Nephron progenitor cell (in vitro differentiated cells): ENCODE data around the gene TMEM175.

Source experiments
- DNase-seq: peaks from one replicate; pipeline ENCODE4 v3.0.0; 2021
- H3K27ac Mint-ChIP-seq: 2 replicates; pipeline ENCODE4 v1.8.0; 2021; ENCODE audit warnings: mild to moderate bottlenecking, moderate library complexity, mixed read lengths
- H3K27me3 Mint-ChIP-seq: 2 replicates; pipeline ENCODE4 v1.8.0; 2021; ENCODE audit warnings: mild to moderate bottlenecking, low read depth, mixed read lengths; ENCODE audit not compliant: poor library complexity
- H3K36me3 Mint-ChIP-seq: 2 replicates; pipeline ENCODE4 v1.8.0; 2021; ENCODE audit warnings: low read depth, mixed read lengths
- H3K4me1 Mint-ChIP-seq: 2 replicates; pipeline ENCODE4 v1.8.0; 2021; ENCODE audit warnings: mixed read lengths
- H3K4me3 Mint-ChIP-seq: 2 replicates; pipeline ENCODE4 v1.8.0; 2021; ENCODE audit warnings: mild to moderate bottlenecking, moderate library complexity, mixed read lengths
- H3K9me3 Mint-ChIP-seq: 2 replicates; pipeline ENCODE4 v1.8.0; 2021; ENCODE audit warnings: mild to moderate bottlenecking, moderate library complexity, mixed read lengths
- TF ChIP-seq, protein P1 (sequence below): fragments of 200-600 bp; sonication (generic); IDR thresholded peaks from 2 replicates; pipeline ENCODE4 v1.5.0; 2021; ENCODE audit warnings: antibody characterized with exemption

The TMEM175 gene

DNA sequence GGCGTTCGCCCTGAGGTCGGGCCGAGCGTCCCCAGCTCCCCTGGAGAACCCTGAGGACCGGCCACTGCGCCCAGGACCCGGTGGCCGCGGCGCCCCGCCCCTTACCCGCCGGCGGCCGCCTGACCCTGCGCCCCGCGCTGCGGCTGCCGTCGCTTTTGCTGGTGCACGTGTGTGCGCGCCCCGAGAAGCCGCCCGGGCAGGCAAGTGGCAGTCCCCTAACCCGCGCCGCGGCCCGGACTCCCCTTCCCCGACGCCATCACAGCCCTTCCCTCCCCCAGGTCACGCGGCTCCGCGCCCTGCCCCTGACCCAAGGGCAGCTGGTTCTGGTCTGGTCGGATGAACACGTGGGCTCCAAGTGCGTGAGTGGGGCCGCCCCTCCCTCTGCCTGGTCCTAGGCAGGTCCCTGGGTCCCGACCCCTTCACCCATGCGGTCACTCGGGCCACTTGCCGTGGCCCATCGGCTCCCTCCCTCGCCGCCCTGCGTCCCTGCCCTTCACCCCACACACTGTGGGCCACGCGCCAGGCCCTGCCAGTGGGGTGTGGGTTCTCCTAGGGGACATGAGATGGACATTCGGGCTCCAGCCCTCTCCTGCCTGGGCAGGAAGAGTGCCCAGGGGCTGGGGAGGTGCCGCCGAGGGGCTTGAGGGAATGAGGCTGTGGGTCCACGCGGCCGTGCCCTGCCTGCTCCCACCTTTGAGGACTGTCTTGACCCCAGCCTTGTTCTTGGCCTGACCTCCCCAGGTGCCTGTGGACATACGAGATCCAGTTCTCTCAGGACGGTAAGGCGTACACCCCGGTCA, 71.2 kb downstream of the TMEM175 start:
- no peak overlapping the region for H3K4me3 Mint-ChIP-seq
- peaks cover 27% of the 10 kb centered on the region for H3K9me3 Mint-ChIP-seq
- H3K36me3 Mint-ChIP-seq: peaks cover 11% of the 10 kb centered on the region

DNA sequence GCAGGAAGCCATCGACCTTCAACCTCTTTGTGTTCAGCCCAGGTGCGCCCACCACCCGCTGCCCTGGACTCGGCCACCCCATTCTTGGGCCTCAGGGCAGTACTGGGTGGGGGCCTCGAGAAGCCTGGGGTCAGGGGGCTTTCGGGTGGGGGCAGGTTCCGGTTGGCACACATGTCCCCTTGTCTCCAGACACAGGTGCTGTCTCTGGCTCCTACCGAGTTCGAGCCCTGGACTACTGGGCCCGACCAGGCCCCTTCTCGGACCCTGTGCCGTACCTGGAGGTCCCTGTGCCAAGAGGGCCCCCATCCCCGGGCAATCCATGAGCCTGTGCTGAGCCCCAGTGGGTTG, 71.8 kb downstream of the TMEM175 start:
- Mint-ChIP-seq H3K27me3 (peaks cover 92% of the 10 kb centered on the region), H3K4me1 (peaks cover 9% of the 10 kb centered on the region), H3K36me3 (peaks cover 11% of the 10 kb centered on the region), H3K9me3 (peaks cover 30% of the 10 kb centered on the region), H3K27ac (no peak overlapping the region), H3K4me3 (no peak overlapping the region)
- TF ChIP-seq, protein P1, sequence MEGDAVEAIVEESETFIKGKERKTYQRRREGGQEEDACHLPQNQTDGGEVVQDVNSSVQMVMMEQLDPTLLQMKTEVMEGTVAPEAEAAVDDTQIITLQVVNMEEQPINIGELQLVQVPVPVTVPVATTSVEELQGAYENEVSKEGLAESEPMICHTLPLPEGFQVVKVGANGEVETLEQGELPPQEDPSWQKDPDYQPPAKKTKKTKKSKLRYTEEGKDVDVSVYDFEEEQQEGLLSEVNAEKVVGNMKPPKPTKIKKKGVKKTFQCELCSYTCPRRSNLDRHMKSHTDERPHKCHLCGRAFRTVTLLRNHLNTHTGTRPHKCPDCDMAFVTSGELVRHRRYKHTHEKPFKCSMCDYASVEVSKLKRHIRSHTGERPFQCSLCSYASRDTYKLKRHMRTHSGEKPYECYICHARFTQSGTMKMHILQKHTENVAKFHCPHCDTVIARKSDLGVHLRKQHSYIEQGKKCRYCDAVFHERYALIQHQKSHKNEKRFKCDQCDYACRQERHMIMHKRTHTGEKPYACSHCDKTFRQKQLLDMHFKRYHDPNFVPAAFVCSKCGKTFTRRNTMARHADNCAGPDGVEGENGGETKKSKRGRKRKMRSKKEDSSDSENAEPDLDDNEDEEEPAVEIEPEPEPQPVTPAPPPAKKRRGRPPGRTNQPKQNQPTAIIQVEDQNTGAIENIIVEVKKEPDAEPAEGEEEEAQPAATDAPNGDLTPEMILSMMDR: no peak
- DNase-seq: no peak

More for the DNA sequence above, 71.2 kb downstream of the TMEM175 start:
- peaks cover 3% of the 10 kb centered on the region for H3K4me1 Mint-ChIP-seq
- TF ChIP-seq, protein P1: no peak
- no peak overlapping the region for H3K27ac Mint-ChIP-seq
- DNase-seq: no peak
- H3K27me3 Mint-ChIP-seq: peaks cover 92% of the 10 kb centered on the region

DNA sequence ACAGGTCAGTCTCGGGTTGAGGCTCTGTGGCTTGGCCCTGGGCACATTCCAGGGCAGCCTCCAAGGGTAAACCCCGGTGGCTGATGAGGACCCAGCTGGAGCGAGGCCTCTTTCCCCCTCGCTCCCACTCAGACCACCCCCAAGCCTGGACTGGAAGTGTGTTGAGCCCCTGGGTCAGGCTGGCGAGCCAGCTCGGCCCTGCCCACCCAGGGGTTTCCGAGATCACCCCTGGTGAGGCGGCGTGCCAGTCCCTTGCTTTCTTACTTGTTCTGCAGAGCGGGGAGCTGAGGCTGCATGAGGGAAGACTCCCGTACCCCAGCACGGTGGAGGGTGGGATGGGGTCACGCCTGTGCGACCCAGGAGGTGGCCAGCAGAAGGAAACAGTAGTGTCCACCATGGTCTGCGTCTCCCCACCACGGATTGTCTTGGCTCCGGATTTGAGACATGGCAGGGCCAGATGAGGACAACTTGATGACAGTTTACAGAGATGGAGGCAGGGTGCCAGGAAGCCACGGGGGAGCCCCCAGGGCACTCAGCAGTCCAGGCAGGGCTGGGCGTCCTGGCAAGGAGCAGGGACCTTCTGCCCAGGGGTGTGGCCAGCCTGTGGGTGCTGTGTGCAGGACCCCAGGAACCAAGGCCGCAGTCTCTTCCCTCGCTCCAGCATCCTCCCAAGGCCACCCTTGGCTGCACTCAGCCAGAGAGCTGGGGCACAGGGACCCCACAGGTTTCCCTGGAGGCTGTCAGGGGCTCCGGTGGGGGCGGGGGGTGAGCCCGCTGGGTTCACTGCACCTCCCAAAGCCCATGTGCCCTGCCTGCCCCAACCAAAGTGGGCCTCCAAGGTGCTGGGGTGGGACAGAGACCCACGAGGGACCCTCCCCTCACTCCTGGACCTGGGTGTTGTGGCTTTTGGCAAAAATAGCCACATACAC, 72.6 kb downstream of the TMEM175 start:
- peaks cover 30% of the 10 kb centered on the region for H3K9me3 Mint-ChIP-seq
- TF ChIP-seq, protein P1: no peak
- peaks cover 10% of the 10 kb centered on the region for H3K4me1 Mint-ChIP-seq
- no peak for DNase-seq
- H3K36me3 Mint-ChIP-seq: peaks cover 11% of the 10 kb centered on the region
- no peak overlapping the region for H3K4me3 Mint-ChIP-seq
- H3K27me3 Mint-ChIP-seq: peaks cover 88% of the 10 kb centered on the region
- no peak overlapping the region for H3K27ac Mint-ChIP-seq

DNA sequence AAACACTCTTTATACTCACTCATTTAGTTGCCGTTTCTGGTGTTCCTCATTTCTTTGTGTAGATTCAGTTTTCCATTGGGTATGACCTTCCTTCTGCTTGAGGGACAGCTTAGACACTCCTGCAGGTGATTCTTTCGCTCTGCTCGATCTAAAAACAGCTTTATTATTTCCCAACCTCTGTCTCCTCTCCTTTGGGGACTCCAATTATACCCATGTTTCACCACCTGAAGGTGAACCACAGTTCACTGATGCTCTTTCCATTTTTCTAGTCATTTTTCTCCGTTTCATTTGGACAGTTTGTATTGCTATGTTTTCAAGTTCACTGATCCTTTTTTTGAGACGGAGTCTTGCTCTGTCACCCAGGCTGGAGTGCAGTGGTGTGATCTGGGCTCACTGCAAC, 74.6 kb downstream of the TMEM175 start:
- DNase-seq: no peak
- no peak overlapping the region for H3K4me3 Mint-ChIP-seq
- no peak overlapping the region for H3K27ac Mint-ChIP-seq
- H3K36me3 Mint-ChIP-seq: peaks cover 11% of the 10 kb centered on the region
- H3K27me3 Mint-ChIP-seq: peaks cover 75% of the 10 kb centered on the region
- peaks cover 16% of the 10 kb centered on the region for H3K4me1 Mint-ChIP-seq
- TF ChIP-seq, protein P1: no peak
- H3K9me3 Mint-ChIP-seq: peaks cover 30% of the 10 kb centered on the region
